ENCODE results near the gene PRDM7.
"Not testable (repeated sequence)": the region's sequence is repeated elsewhere in the genome, so short reads cannot be mapped to it uniquely, and the experiment has no call there.

The PRDM7 gene

DNA sequence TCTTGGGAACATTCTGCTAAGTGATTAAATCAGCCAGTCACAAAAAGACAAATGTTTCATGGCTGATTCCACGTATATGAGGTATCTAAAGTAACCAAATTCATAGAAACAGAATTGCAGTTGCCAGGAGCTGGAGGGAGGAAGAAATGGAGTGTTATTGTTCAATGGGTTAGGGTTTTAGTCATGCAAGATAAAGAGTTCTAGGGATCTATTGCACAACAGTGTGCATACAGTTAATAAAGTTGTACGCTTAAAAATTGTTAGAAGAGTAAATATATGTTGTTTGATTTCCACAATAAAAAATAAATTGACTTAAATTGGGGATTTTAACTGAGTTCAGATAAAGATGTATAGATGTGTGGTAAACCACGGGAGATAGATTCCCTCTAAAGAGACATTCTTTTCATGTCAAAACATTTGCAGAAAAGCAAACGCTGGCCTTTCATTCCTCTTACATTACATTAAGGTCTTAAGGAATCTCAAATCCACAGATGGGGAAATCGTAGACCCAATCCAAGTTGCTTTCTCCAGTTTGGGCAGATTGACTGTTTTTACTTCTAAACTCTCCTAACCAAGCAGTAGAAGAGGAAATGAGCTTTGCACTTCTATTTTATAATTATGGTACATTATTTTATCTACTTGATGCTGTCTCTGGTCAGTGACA is 4.6 kb downstream of the PRDM7 start:
- Histone ChIP-seq H3K4me3 (ENCODE audit: low read depth, low read length) (no peak overlapping the region), H3K36me3 (ENCODE audit: control insufficient read depth, insufficient read depth, low read length) (no peaks in the 10 kb centered on the region)

GRCh38 chr16:90070440-90070839 is 6.7 kb downstream of the PRDM7 start:
- no peaks in the 10 kb centered on the region for H3K27me3 ChIP-seq (ENCODE audit: control insufficient read depth, insufficient read depth, low read length)
- no peaks in the 10 kb centered on the region for H3K36me3 ChIP-seq (ENCODE audit: control insufficient read depth, insufficient read depth, low read length)
- no peaks in the 10 kb centered on the region for H3K4me1 ChIP-seq (ENCODE audit: control insufficient read depth, insufficient read depth, low read length)
- no peak overlapping the region for H3K4me3 ChIP-seq (ENCODE audit: low read depth, low read length)
- no peaks in the 10 kb centered on the region; the same call in 1 of the 2 replicates for H3K9me3 ChIP-seq (ENCODE audit: control insufficient read depth, insufficient read depth, low read length)
- H3K9ac ChIP-seq (ENCODE audit: low read depth, low read length): no peak overlapping the region
- no peak overlapping the region for H3K27ac ChIP-seq (ENCODE audit: low read depth, low read length)

More for the DNA sequence above, 4.6 kb downstream of the PRDM7 start:
- no peak overlapping the region for H3K9ac ChIP-seq (ENCODE audit: low read depth, low read length)
- H3K4me1 ChIP-seq (ENCODE audit: control insufficient read depth, insufficient read depth, low read length): no peaks in the 10 kb centered on the region
- peaks cover 16% of the 10 kb centered on the region for H3K27me3 ChIP-seq (ENCODE audit: control insufficient read depth, insufficient read depth, low read length)
- H3K9me3 ChIP-seq (ENCODE audit: control insufficient read depth, insufficient read depth, low read length): peaks cover 3% of the 10 kb centered on the region; the same call in 1 of the 2 replicates
- H3K27ac ChIP-seq (ENCODE audit: low read depth, low read length): no peak overlapping the region

GRCh38 chr16:90061437-90061836 is 15.7 kb downstream of the PRDM7 start:
- Histone ChIP-seq H3K9me3 (ENCODE audit: control insufficient read depth, insufficient read depth, low read length) (no peaks in the 10 kb centered on the region), H3K27me3 (ENCODE audit: control insufficient read depth, insufficient read depth, low read length) (no peaks in the 10 kb centered on the region), H3K4me3 (ENCODE audit: low read depth, low read length) (no peak overlapping the region), H3K9ac (ENCODE audit: low read depth, low read length) (no peak overlapping the region), H3K4me1 (ENCODE audit: control insufficient read depth, insufficient read depth, low read length) (no peaks in the 10 kb centered on the region), H3K27ac (ENCODE audit: low read depth, low read length) (no peak overlapping the region), H3K36me3 (ENCODE audit: control insufficient read depth, insufficient read depth, low read length) (no peaks in the 10 kb centered on the region)

DNA sequence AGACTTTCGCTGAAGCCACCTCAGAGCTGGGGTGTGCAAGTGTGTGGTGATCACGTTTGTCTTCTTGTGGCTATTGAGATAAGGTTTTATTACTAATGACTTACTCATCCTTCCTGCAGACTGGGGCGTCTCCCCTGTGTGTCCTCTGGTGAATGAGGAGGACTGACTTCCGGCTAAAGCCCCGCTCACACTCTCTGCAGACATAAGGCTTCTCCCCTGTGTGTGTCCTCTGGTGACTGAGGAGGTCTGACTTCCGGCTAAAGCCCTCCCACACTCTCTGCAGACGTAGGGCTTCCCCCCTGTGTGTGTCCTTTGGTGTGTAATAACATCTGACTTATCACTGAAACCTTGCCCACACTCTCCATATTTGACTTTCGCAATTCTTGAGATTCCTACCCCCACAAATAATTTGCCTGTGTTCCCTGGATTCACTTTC is 19.4 kb downstream of the PRDM7 start:
- no peaks in the 10 kb centered on the region for H3K36me3 ChIP-seq (ENCODE audit: control insufficient read depth, insufficient read depth, low read length)
- no peaks in the 10 kb centered on the region for H3K4me1 ChIP-seq (ENCODE audit: control insufficient read depth, insufficient read depth, low read length)
- H3K4me3 ChIP-seq (ENCODE audit: low read depth, low read length): no peak overlapping the region
- H3K27ac ChIP-seq (ENCODE audit: low read depth, low read length): no peak overlapping the region
- no peak overlapping the region for H3K9ac ChIP-seq (ENCODE audit: low read depth, low read length)
- no peaks in the 10 kb centered on the region for H3K27me3 ChIP-seq (ENCODE audit: control insufficient read depth, insufficient read depth, low read length)
- H3K9me3 ChIP-seq (ENCODE audit: control insufficient read depth, insufficient read depth, low read length): peaks cover 28% of the 10 kb centered on the region

- H3K27ac ChIP-seq (ENCODE audit: low read depth, low read length); H3K9ac ChIP-seq (ENCODE audit: low read depth, low read length); H3K4me3 ChIP-seq (ENCODE audit: low read depth, low read length); H3K27me3 ChIP-seq (ENCODE audit: control insufficient read depth, insufficient read depth, low read length); H3K4me1 ChIP-seq (ENCODE audit: control insufficient read depth, insufficient read depth, low read length); H3K36me3 ChIP-seq (ENCODE audit: control insufficient read depth, insufficient read depth, low read length): not testable (repeated sequence)
- H3K9me3 ChIP-seq (ENCODE audit: control insufficient read depth, insufficient read depth, low read length): peaks cover 31% of the 10 kb centered on the region
These were observed 20.6 kb downstream of the PRDM7 start for GRCh38 chr16:90056521-90056920.

DNA sequence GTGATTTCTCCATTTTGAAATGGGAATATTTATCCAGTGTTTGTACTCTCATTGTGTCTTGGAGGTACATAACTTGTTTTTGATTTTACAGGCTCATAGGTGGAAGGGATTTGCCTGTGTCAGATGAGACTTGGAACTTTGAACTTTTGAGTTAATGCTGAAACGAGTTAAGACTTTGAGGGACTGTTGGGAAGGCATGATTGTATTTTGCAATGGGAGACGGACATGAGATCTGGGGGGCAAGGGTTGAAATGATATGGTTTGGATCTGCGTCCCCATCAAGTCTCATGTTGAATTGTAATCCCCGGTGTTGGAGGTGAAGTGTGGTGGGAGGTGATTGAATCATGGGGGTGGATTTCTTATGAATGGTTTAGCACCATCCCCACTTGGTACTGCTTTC is 21.8 kb downstream of the PRDM7 start:
- peaks cover 31% of the 10 kb centered on the region for H3K9me3 ChIP-seq (ENCODE audit: control insufficient read depth, insufficient read depth, low read length)
- no peaks in the 10 kb centered on the region for H3K27me3 ChIP-seq (ENCODE audit: control insufficient read depth, insufficient read depth, low read length)
- H3K27ac ChIP-seq (ENCODE audit: low read depth, low read length): no peak overlapping the region
- H3K9ac ChIP-seq (ENCODE audit: low read depth, low read length): no peak overlapping the region
- no peaks in the 10 kb centered on the region for H3K4me1 ChIP-seq (ENCODE audit: control insufficient read depth, insufficient read depth, low read length)
- no peak overlapping the region for H3K4me3 ChIP-seq (ENCODE audit: low read depth, low read length)
- H3K36me3 ChIP-seq (ENCODE audit: control insufficient read depth, insufficient read depth, low read length): no peaks in the 10 kb centered on the region

DNA sequence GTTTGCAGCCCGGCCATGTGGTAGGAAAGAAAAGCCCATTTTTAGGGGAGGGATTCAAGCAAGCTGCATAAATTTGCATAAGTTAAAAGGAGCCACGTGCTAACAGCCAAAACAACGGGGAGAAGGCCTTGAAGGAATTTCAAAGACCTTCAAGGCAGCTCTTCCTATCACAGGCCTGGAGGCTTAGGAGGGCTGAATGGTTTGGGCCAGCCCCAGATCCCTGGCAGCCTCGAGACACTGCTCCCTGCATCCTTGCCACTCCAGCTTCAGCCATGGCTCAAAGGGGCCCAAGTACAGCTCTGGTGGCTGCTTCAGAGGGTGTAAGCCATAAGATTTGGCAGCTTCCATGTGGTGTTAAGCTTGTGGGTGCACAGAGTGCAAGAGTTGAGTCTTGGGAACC is 22.6 kb downstream of the PRDM7 start:
- Histone ChIP-seq H3K9ac (ENCODE audit: low read depth, low read length) (no peak overlapping the region), H3K4me3 (ENCODE audit: low read depth, low read length) (no peak overlapping the region), H3K36me3 (ENCODE audit: control insufficient read depth, insufficient read depth, low read length) (no peaks in the 10 kb centered on the region), H3K4me1 (ENCODE audit: control insufficient read depth, insufficient read depth, low read length) (no peaks in the 10 kb centered on the region), H3K27me3 (ENCODE audit: control insufficient read depth, insufficient read depth, low read length) (no peaks in the 10 kb centered on the region), H3K27ac (ENCODE audit: low read depth, low read length) (no peak overlapping the region), H3K9me3 (ENCODE audit: control insufficient read depth, insufficient read depth, low read length) (peaks cover 31% of the 10 kb centered on the region)

- H3K4me3 ChIP-seq (ENCODE audit: low read depth, low read length): no peak overlapping the region
These were observed 23.1 kb downstream of the PRDM7 start for GRCh38 chr16:90053902-90054500.

DNA sequence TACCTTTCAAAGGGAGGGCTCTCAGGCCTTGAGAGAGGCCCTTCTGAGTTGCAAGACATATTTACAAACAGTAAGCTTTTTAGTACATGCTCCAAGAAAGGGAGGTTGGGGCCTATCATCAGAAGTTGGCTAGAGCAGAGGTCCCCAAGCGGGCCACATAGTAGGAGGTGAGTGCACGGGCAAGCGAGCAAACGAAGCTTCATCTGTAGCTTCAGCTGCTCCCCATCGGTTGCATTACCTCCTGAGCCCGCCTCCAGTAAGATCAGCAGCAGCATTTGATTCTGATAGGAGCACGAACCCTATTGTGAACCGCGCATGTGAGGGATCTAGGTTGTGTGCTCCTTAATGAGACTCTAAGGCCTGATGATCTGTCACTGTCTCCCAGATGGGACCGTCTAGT is 26.2 kb downstream of the PRDM7 start:
- no peaks in the 10 kb centered on the region for H3K36me3 ChIP-seq (ENCODE audit: control insufficient read depth, insufficient read depth, low read length)

More at GRCh38 chr16:90053902-90054500, 23.1 kb downstream of the PRDM7 start:
- Histone ChIP-seq H3K36me3 (ENCODE audit: control insufficient read depth, insufficient read depth, low read length) (no peaks in the 10 kb centered on the region), H3K27ac (ENCODE audit: low read depth, low read length) (no peak overlapping the region), H3K4me1 (ENCODE audit: control insufficient read depth, insufficient read depth, low read length) (no peaks in the 10 kb centered on the region), H3K27me3 (ENCODE audit: control insufficient read depth, insufficient read depth, low read length) (no peaks in the 10 kb centered on the region), H3K9me3 (ENCODE audit: control insufficient read depth, insufficient read depth, low read length) (peaks cover 31% of the 10 kb centered on the region), H3K9ac (ENCODE audit: low read depth, low read length) (no peak overlapping the region)

DNA sequence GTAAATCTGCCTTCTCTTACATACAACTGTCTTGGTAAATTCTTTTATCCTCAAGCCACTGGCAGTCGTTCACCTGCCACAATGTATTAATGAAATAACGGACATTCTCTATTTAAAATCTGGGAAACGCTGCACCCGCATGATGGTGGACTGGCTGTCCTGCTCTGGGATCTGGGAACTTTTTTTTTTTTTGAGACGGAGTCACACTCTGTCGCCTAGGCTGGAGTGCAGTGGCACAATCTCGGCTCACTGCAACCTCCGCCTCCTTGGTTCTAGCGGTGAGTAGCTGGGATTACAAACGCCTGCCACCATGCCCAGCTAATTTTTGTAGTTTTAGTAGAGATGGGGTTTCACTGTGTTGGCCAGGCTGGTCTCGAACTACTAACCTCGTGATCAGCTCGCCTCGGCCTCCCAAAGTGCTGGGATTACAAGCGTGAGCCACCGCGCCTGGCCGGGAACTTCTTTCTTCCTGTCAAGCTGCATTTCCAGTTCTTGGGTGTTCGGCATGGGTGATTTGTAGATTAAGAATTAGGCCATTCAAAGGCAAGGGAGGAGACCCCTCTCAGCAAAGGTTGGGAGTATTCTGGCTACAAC is 28.3 kb downstream of the PRDM7 start:
- Histone ChIP-seq H3K9me3 (ENCODE audit: control insufficient read depth, insufficient read depth, low read length) (peaks cover 6% of the 10 kb centered on the region; the same call in 1 of the 2 replicates), H3K27ac (ENCODE audit: low read depth, low read length) (no peak overlapping the region), H3K9ac (ENCODE audit: low read depth, low read length) (no peak overlapping the region), H3K36me3 (ENCODE audit: control insufficient read depth, insufficient read depth, low read length) (peaks cover 6% of the 10 kb centered on the region), H3K27me3 (ENCODE audit: control insufficient read depth, insufficient read depth, low read length) (no peaks in the 10 kb centered on the region), H3K4me3 (ENCODE audit: low read depth, low read length) (no peak overlapping the region), H3K4me1 (ENCODE audit: control insufficient read depth, insufficient read depth, low read length) (peaks cover 10% of the 10 kb centered on the region; the same call in 1 of the 2 replicates)

More for the DNA sequence above, 26.2 kb downstream of the PRDM7 start:
- H3K4me1 ChIP-seq (ENCODE audit: control insufficient read depth, insufficient read depth, low read length): peaks cover 10% of the 10 kb centered on the region; the same call in 1 of the 2 replicates
- H3K4me3 ChIP-seq (ENCODE audit: low read depth, low read length): no peak overlapping the region
- no peak overlapping the region for H3K27ac ChIP-seq (ENCODE audit: low read depth, low read length)
- H3K9ac ChIP-seq (ENCODE audit: low read depth, low read length): no peak overlapping the region
- no peaks in the 10 kb centered on the region for H3K27me3 ChIP-seq (ENCODE audit: control insufficient read depth, insufficient read depth, low read length)
- peaks cover 26% of the 10 kb centered on the region for H3K9me3 ChIP-seq (ENCODE audit: control insufficient read depth, insufficient read depth, low read length)

GRCh38 chr16:90048347-90048722 is 28.8 kb downstream of the PRDM7 start:
- H3K9me3 ChIP-seq (ENCODE audit: control insufficient read depth, insufficient read depth, low read length): 0 out of 2 replicates have a peak, but pooled peaks cover 3% of the 10 kb centered on the region
- H3K27ac ChIP-seq (ENCODE audit: low read depth, low read length): no peak overlapping the region
- no peak overlapping the region for H3K9ac ChIP-seq (ENCODE audit: low read depth, low read length)
- peaks cover 11% of the 10 kb centered on the region for H3K36me3 ChIP-seq (ENCODE audit: control insufficient read depth, insufficient read depth, low read length)
- no peaks in the 10 kb centered on the region for H3K27me3 ChIP-seq (ENCODE audit: control insufficient read depth, insufficient read depth, low read length)
- H3K4me3 ChIP-seq (ENCODE audit: low read depth, low read length): peak overlapping the region; percentile 48; the same call in 1 of the 2 replicates
- H3K4me1 ChIP-seq (ENCODE audit: control insufficient read depth, insufficient read depth, low read length): peaks cover 10% of the 10 kb centered on the region; the same call in 1 of the 2 replicates

Data from HUES48 (cell line).